Endodermal cell (in vitro differentiated cells): ENCODE data around the gene SERPIND1. TPM values are rescaled to one million over a fixed set of nuclear protein-coding genes. Genes with fewer than 3 reads are reported as not detected.

Experiments used
- DNase-seq: peaks from one replicate; pipeline ENCODE4 v3.0.0-alpha.2; 2017
- H3K27ac ChIP-seq: 2 replicates; pipeline ENCODE4 v1.5.1; 2013; ENCODE audit warnings: mild to moderate bottlenecking, low read depth, low read length, moderate library complexity
- H3K27me3 ChIP-seq: 2 replicates; pipeline ENCODE4 v1.6.1; 2013; ENCODE audit warnings: mild to moderate bottlenecking, low read length, moderate library complexity; ENCODE audit not compliant: insufficient read depth, control insufficient read depth, poor library complexity, severe bottlenecking
- H3K36me3 ChIP-seq: 2 replicates; pipeline ENCODE4 v1.7.0; 2013; ENCODE audit warnings: mild to moderate bottlenecking, low read length, moderate library complexity; ENCODE audit not compliant: control insufficient read depth, insufficient read depth
- H3K4me1 ChIP-seq: one replicate; pipeline ENCODE4 v1.7.0; 2013; ENCODE audit warnings: low read length; ENCODE audit not compliant: control insufficient read depth, insufficient read depth
- H3K4me3 ChIP-seq: 2 replicates; pipeline ENCODE4 v1.5.1; 2013; ENCODE audit warnings: mild to moderate bottlenecking, low read length, moderate library complexity
- H3K9ac ChIP-seq: 2 replicates; pipeline ENCODE4 v1.6.1; 2013; ENCODE audit warnings: mild to moderate bottlenecking, low read length, moderate library complexity; ENCODE audit not compliant: poor library complexity, severe bottlenecking; ENCODE audit errors: extremely low read depth
- H3K9me3 ChIP-seq: 2 replicates; pipeline ENCODE4 v1.6.1; 2013; ENCODE audit warnings: mild to moderate bottlenecking, low read length, moderate library complexity; ENCODE audit not compliant: control insufficient read depth
- H3K27ac Mint-ChIP-seq: 2 replicates; pipeline ENCODE4 v1.8.0; 2020; ENCODE audit warnings: mixed read lengths
- H3K27me3 Mint-ChIP-seq: 2 replicates; pipeline ENCODE4 v1.8.0; 2021; ENCODE audit warnings: mild to moderate bottlenecking, mixed read lengths; ENCODE audit not compliant: insufficient read depth
- H3K36me3 Mint-ChIP-seq: 2 replicates; pipeline ENCODE4 v1.8.0; 2020; ENCODE audit warnings: low read depth, mixed read lengths
- H3K4me1 Mint-ChIP-seq: 2 replicates; pipeline ENCODE4 v1.8.0; 2020; ENCODE audit warnings: mixed read lengths
- H3K4me3 Mint-ChIP-seq: 2 replicates; pipeline ENCODE4 v1.8.0; 2020; ENCODE audit warnings: mild to moderate bottlenecking, moderate library complexity, mixed read lengths
- H3K9me3 Mint-ChIP-seq: 2 replicates; pipeline ENCODE4 v1.8.0; 2020; ENCODE audit warnings: mild to moderate bottlenecking, mixed read lengths
- CTCF ChIP-seq: fragments of 200-600 bp; sonication (generic); conservative IDR thresholded peaks from 2 replicates; pipeline ENCODE4 v1.5.0; 2021; ENCODE audit warnings: antibody characterized with exemption, mild to moderate bottlenecking
- WGBS, 2 experiments: methylation state at CpG; one replicate each; pipeline versions ENCODE4 v1.1.5 to v1.1.7; 2013; ENCODE audit warnings: missing lambda C conversion rate in 2 of 2, mixed read lengths in 1 of 2; ENCODE audit not compliant: insufficient coverage in 1 of 2, insufficient read length in 1 of 2; 5-methylcytosine and 5-hydroxymethylcytosine counted together
- total RNA-seq, 2 donors: library from RNA; stranded (reverse); fragmentation: NEBNext Ultra II Directional in 1 of 2; extraction: Animal tissue kit (Norgen Biotek cat#: 25700) in 1 of 2; gene quantifications; 2 replicates in 1 of 2; 3 replicates in 1 of 2; pipeline ENCODE4 v1.2.1, GENCODE V29; 2021

SERPIND1 gene
- total RNA-seq, 2 donors from 2014 or later: not detected

- H3K4me3 Mint-ChIP-seq: no peak overlapping the region
- TF ChIP-seq CTCF: no peak
- no peaks in the 10 kb centered on the region for H3K27me3 Mint-ChIP-seq
- H3K9me3 Mint-ChIP-seq: no peaks in the 10 kb centered on the region
- no peak for DNase-seq
- H3K36me3 Mint-ChIP-seq: peaks cover 6% of the 10 kb centered on the region
- no peak overlapping the region for H3K4me3 ChIP-seq
- no peak overlapping the region for H3K27ac Mint-ChIP-seq
- no peak overlapping the region for H3K27ac ChIP-seq
- peaks cover 4% of the 10 kb centered on the region for H3K4me1 Mint-ChIP-seq
- H3K4me1 ChIP-seq: no peaks in the 10 kb centered on the region
- H3K9ac ChIP-seq: no peak overlapping the region
- H3K36me3 ChIP-seq: peaks cover 20% of the 10 kb centered on the region
- H3K27me3 ChIP-seq: no peaks in the 10 kb centered on the region
- WGBS, 2 experiments: 83 to 94% methylated on average over 2 to 3 of the region's 3 CpGs
- no peaks in the 10 kb centered on the region for H3K9me3 ChIP-seq
Measured at GRCh38 chr22:20785415-20785814, 11.5 kb downstream of the SERPIND1 start.

- H3K27me3 Mint-ChIP-seq: no peaks in the 10 kb centered on the region
- Histone ChIP-seq H3K4me1 (no peaks in the 10 kb centered on the region), H3K27ac (no peak overlapping the region), H3K36me3 (peaks cover 20% of the 10 kb centered on the region), H3K27me3 (no peaks in the 10 kb centered on the region), H3K9ac (no peak overlapping the region), H3K4me3 (no peak overlapping the region), H3K9me3 (no peaks in the 10 kb centered on the region)
- DNase-seq: no peak
- no peaks in the 10 kb centered on the region for H3K9me3 Mint-ChIP-seq
- H3K27ac Mint-ChIP-seq: peak overlapping the region; percentile 19
- no peak overlapping the region for H3K4me3 Mint-ChIP-seq
- H3K36me3 Mint-ChIP-seq: peaks cover 12% of the 10 kb centered on the region
- WGBS, 2 experiments: 93 to 100% methylated on average over 2 to 8 of the region's 8 CpGs
- TF ChIP-seq CTCF: no peak
- peaks cover 4% of the 10 kb centered on the region for H3K4me1 Mint-ChIP-seq
Measured at GRCh38 chr22:20786048-20786447, 12.1 kb downstream of the SERPIND1 start.

GRCh38 chr22:20786536-20786979, 12.6 kb downstream of the SERPIND1 start:
- Histone ChIP-seq H3K9me3 (no peaks in the 10 kb centered on the region), H3K9ac (no peak overlapping the region), H3K27ac (no peak overlapping the region), H3K4me3 (no peak overlapping the region), H3K4me1 (no peaks in the 10 kb centered on the region), H3K27me3 (no peaks in the 10 kb centered on the region), H3K36me3 (peaks cover 20% of the 10 kb centered on the region)
- Mint-ChIP-seq H3K4me1 (peaks cover 4% of the 10 kb centered on the region), H3K9me3 (no peaks in the 10 kb centered on the region), H3K27ac (peak overlapping the region; percentile 19), H3K4me3 (no peak overlapping the region), H3K27me3 (no peaks in the 10 kb centered on the region), H3K36me3 (peaks cover 15% of the 10 kb centered on the region)
- 87 to 94% methylated on average over 10 of the region's 10 CpGs for WGBS, 2 experiments
- TF ChIP-seq CTCF: no peak
- no peak for DNase-seq
